ENCODE results near the gene URB1. TPM values are rescaled to one million over a fixed set of nuclear protein-coding genes. Genes with fewer than 3 reads are reported as not detected.
"Not testable (repeated sequence)": the region's sequence is repeated elsewhere in the genome, so short reads cannot be mapped to it uniquely, and the experiment has no call there.

Gene URB1
- total RNA-seq, 1 donor from 2014 or later, result 42.8 TPM

GRCh38 chr21:32380940-32381339 lies 11.9 kb downstream of the URB1 start:
- Mint-ChIP-seq H3K36me3 (ENCODE audit: low read depth) (peaks cover 38% of the 10 kb centered on the region), H3K4me3 (no peak overlapping the region), H3K4me1 (ENCODE audit: low read depth) (peaks cover 9% of the 10 kb centered on the region), H3K27ac (no peak overlapping the region), H3K9me3 (no peaks in the 10 kb centered on the region), H3K27me3 (ENCODE audit: insufficient read depth) (no peaks in the 10 kb centered on the region)
- intact Hi-C loops (cut with micrococcal nuclease), result no loop called here
- DNase-seq (ENCODE audit: low spot score), result no peak

- no peak overlapping the region for H3K4me3 Mint-ChIP-seq
- no peak overlapping the region for H3K27ac Mint-ChIP-seq
- no peak for DNase-seq (ENCODE audit: low spot score)
- H3K4me1 Mint-ChIP-seq (ENCODE audit: low read depth), result no peaks in the 10 kb centered on the region
- no peaks in the 10 kb centered on the region for H3K9me3 Mint-ChIP-seq
- intact Hi-C loops (cut with micrococcal nuclease), result no loop called here
- no peaks in the 10 kb centered on the region for H3K27me3 Mint-ChIP-seq (ENCODE audit: insufficient read depth)
- H3K36me3 Mint-ChIP-seq (ENCODE audit: low read depth), result peaks cover 40% of the 10 kb centered on the region
These were observed 13.9 kb downstream of the URB1 start for GRCh38 chr21:32378956-32379355.

- Mint-ChIP-seq H3K36me3 (ENCODE audit: low read depth) (peaks cover 34% of the 10 kb centered on the region), H3K27me3 (ENCODE audit: insufficient read depth) (no peaks in the 10 kb centered on the region)
These were observed 14.8 kb downstream of the URB1 start for GRCh38 chr21:32377991-32378390.

GRCh38 chr21:32377506-32377905 lies 15.3 kb downstream of the URB1 start:
- no peak for DNase-seq (ENCODE audit: low spot score)
- H3K9me3 Mint-ChIP-seq, result no peaks in the 10 kb centered on the region
- H3K4me1 Mint-ChIP-seq (ENCODE audit: low read depth), result no peaks in the 10 kb centered on the region
- no peaks in the 10 kb centered on the region for H3K27me3 Mint-ChIP-seq (ENCODE audit: insufficient read depth)
- H3K4me3 Mint-ChIP-seq, result no peak overlapping the region
- H3K27ac Mint-ChIP-seq, result no peak overlapping the region
- intact Hi-C loops (cut with micrococcal nuclease), result no loop called here
- peaks cover 33% of the 10 kb centered on the region for H3K36me3 Mint-ChIP-seq (ENCODE audit: low read depth)

More at GRCh38 chr21:32377991-32378390, 14.8 kb downstream of the URB1 start:
- DNase-seq (ENCODE audit: low spot score), result no peak
- H3K4me1 Mint-ChIP-seq (ENCODE audit: low read depth), result no peaks in the 10 kb centered on the region
- H3K9me3 Mint-ChIP-seq, result no peaks in the 10 kb centered on the region
- intact Hi-C loops (cut with micrococcal nuclease), result no loop called here
- no peak overlapping the region for H3K4me3 Mint-ChIP-seq
- no peak overlapping the region for H3K27ac Mint-ChIP-seq

GRCh38 chr21:32372755-32373154 lies 20.1 kb downstream of the URB1 start:
- no peaks in the 10 kb centered on the region for H3K27me3 Mint-ChIP-seq (ENCODE audit: insufficient read depth)
- H3K36me3 Mint-ChIP-seq (ENCODE audit: low read depth), result peaks cover 47% of the 10 kb centered on the region
- H3K4me1 Mint-ChIP-seq (ENCODE audit: low read depth), result peaks cover 14% of the 10 kb centered on the region
- peak overlapping the region; percentile 35 for H3K27ac Mint-ChIP-seq
- intact Hi-C loops (cut with micrococcal nuclease), result no loop called here
- no peaks in the 10 kb centered on the region for H3K9me3 Mint-ChIP-seq
- no peak overlapping the region for H3K4me3 Mint-ChIP-seq
- no peak for DNase-seq (ENCODE audit: low spot score)

GRCh38 chr21:32371913-32372314 lies 20.9 kb downstream of the URB1 start:
- no peak for DNase-seq (ENCODE audit: low spot score)
- Mint-ChIP-seq H3K36me3 (ENCODE audit: low read depth) (peaks cover 52% of the 10 kb centered on the region), H3K4me1 (ENCODE audit: low read depth) (peaks cover 14% of the 10 kb centered on the region), H3K4me3 (no peak overlapping the region), H3K27ac (no peak overlapping the region), H3K27me3 (ENCODE audit: insufficient read depth) (no peaks in the 10 kb centered on the region), H3K9me3 (no peaks in the 10 kb centered on the region)
- intact Hi-C loops (cut with micrococcal nuclease), result no loop called here

- Mint-ChIP-seq H3K4me3 (no peak overlapping the region), H3K9me3 (no peaks in the 10 kb centered on the region), H3K4me1 (ENCODE audit: low read depth) (peaks cover 14% of the 10 kb centered on the region), H3K27ac (peak overlapping the region; percentile 21), H3K27me3 (ENCODE audit: insufficient read depth) (no peaks in the 10 kb centered on the region), H3K36me3 (ENCODE audit: low read depth) (peaks cover 57% of the 10 kb centered on the region)
- no peak for DNase-seq (ENCODE audit: low spot score)
- intact Hi-C loops (cut with micrococcal nuclease), result no loop called here
These were observed 21.6 kb downstream of the URB1 start for GRCh38 chr21:32370998-32371766.

GRCh38 chr21:32368961-32369360 lies 23.9 kb downstream of the URB1 start:
- DNase-seq (ENCODE audit: low spot score); H3K9me3 Mint-ChIP-seq; intact Hi-C loops (cut with micrococcal nuclease); H3K27me3 Mint-ChIP-seq (ENCODE audit: insufficient read depth); H3K4me3 Mint-ChIP-seq; H3K27ac Mint-ChIP-seq: not testable (repeated sequence)
- H3K36me3 Mint-ChIP-seq (ENCODE audit: low read depth), result peaks cover 65% of the 10 kb centered on the region
- H3K4me1 Mint-ChIP-seq (ENCODE audit: low read depth), result peaks cover 14% of the 10 kb centered on the region

GRCh38 chr21:32368386-32368785 lies 24.4 kb downstream of the URB1 start:
- Mint-ChIP-seq H3K4me1 (ENCODE audit: low read depth) (peaks cover 14% of the 10 kb centered on the region), H3K4me3 (no peak overlapping the region), H3K36me3 (ENCODE audit: low read depth) (peaks cover 65% of the 10 kb centered on the region), H3K27ac (no peak overlapping the region), H3K27me3 (ENCODE audit: insufficient read depth) (no peaks in the 10 kb centered on the region), H3K9me3 (no peaks in the 10 kb centered on the region)
- no peak for DNase-seq (ENCODE audit: low spot score)
- intact Hi-C loops (cut with micrococcal nuclease), result no loop called here

- intact Hi-C loops (cut with micrococcal nuclease), result no loop called here
- peaks cover 65% of the 10 kb centered on the region for H3K36me3 Mint-ChIP-seq (ENCODE audit: low read depth)
These were observed 25.7 kb downstream of the URB1 start for GRCh38 chr21:32367158-32367557.

GRCh38 chr21:32366191-32366590 lies 26.6 kb downstream of the URB1 start:
- Mint-ChIP-seq H3K27ac (no peak overlapping the region), H3K4me3 (no peak overlapping the region), H3K9me3 (no peaks in the 10 kb centered on the region), H3K4me1 (ENCODE audit: low read depth) (peaks cover 4% of the 10 kb centered on the region), H3K36me3 (ENCODE audit: low read depth) (peaks cover 62% of the 10 kb centered on the region), H3K27me3 (ENCODE audit: insufficient read depth) (no peaks in the 10 kb centered on the region)
- DNase-seq (ENCODE audit: low spot score), result no peak
- intact Hi-C loops (cut with micrococcal nuclease), result no loop called here

More at GRCh38 chr21:32367158-32367557, 25.7 kb downstream of the URB1 start:
- Mint-ChIP-seq H3K9me3 (no peaks in the 10 kb centered on the region), H3K27me3 (ENCODE audit: insufficient read depth) (no peaks in the 10 kb centered on the region), H3K4me3 (no peak overlapping the region), H3K27ac (no peak overlapping the region), H3K4me1 (ENCODE audit: low read depth) (peaks cover 12% of the 10 kb centered on the region)
- DNase-seq (ENCODE audit: low spot score), result no peak

- Mint-ChIP-seq H3K27ac (peak overlapping the region; percentile 40), H3K4me1 (ENCODE audit: low read depth) (no peaks in the 10 kb centered on the region), H3K27me3 (ENCODE audit: insufficient read depth) (no peaks in the 10 kb centered on the region), H3K9me3 (no peaks in the 10 kb centered on the region), H3K4me3 (no peak overlapping the region), H3K36me3 (ENCODE audit: low read depth) (peaks cover 71% of the 10 kb centered on the region)
- DNase-seq (ENCODE audit: low spot score), result no peak
- intact Hi-C loops (cut with micrococcal nuclease), result no loop called here
These were observed 28.0 kb downstream of the URB1 start for GRCh38 chr21:32364796-32365195.

- H3K27me3 Mint-ChIP-seq (ENCODE audit: insufficient read depth), result no peaks in the 10 kb centered on the region
- H3K36me3 Mint-ChIP-seq (ENCODE audit: low read depth), result peaks cover 71% of the 10 kb centered on the region
- peak overlapping the region; percentile 40 for H3K27ac Mint-ChIP-seq
- H3K4me3 Mint-ChIP-seq, result no peak overlapping the region
- intact Hi-C loops (cut with micrococcal nuclease), result no loop called here
- H3K9me3 Mint-ChIP-seq, result no peaks in the 10 kb centered on the region
- DNase-seq (ENCODE audit: low spot score), result no peak
- H3K4me1 Mint-ChIP-seq (ENCODE audit: low read depth), result no peaks in the 10 kb centered on the region
These were observed 28.4 kb downstream of the URB1 start for GRCh38 chr21:32364387-32364786.

Measured in activated T-helper 1 cell treated with anti-CD3 and anti-CD28 coated beads, Interleukin-12 subunit alpha, Interleukin-12 subunit beta, Interleukin-2, Interleukin-4 antibody, amounts not matched to agents 30 ng/mL and 10 ng/mL and 1 ng/mL, durations not matched to agents 14 hours and 24 hours and 36 hours (primary cell).